GM20431 (cell line): ENCODE measurements around the gene SLC34A3.

ENCODE experiments used
- in situ Hi-C: fragments of 300-500 bp; cut with MseI, MboI; formaldehyde crosslinking; loops from one replicate; pipeline ENCODE4 v1.15.0; 2020; ENCODE audit warnings: low sequenced_read_pairs; ENCODE audit not compliant: unreplicated experiment

The SLC34A3 gene

DNA sequence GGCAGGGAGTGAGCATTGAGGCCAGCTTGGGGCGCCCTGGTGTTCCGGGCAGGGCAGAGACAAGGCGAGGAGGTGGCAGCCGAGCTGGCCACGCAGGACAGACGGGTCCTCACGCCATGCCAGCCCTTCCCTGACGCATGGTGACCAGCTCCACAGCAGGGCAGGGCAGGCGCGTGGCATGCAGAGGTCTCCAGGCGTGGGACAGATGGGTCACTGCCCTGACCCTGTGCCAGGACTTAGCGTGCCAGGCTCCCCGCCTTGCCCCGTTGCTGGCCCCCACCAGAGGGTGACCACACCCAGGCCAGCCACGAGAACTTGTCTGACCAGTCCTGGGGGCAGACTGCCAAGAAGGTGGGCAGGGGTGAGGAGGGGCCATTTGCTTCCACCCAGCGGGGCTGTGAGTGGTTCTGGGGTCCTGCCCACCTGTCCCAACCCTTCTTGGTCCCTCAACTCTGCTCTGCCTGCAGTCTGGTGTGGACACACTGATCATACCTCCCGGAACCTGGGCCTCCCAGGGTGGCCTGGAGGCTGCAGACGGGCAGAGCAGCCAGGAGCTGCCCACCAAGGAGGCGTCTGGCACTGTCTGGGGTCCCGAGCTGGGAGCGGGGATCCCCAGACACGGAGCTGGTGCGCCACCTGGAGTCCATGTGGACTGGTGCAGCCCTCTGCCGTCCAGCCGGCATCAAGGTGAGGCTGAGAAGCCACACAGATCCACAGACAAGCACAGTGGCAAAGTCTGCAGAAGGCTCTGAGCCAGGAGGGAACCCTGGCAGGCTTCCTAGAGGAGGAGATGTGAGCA lies 3.4 kb upstream of the SLC34A3 start, which contains the start of gene RNF224:
RNF224 (plus strand) TSS at position 449 of the 799 bp plus-strand sequence. CDS start 834 bp downstream, outside the sequence.
- in situ Hi-C loops = loop anchor here (10.0 kb wide), 1 partner anchor 102 kb away; no protein-coding TSS in a partner anchor

DNA sequence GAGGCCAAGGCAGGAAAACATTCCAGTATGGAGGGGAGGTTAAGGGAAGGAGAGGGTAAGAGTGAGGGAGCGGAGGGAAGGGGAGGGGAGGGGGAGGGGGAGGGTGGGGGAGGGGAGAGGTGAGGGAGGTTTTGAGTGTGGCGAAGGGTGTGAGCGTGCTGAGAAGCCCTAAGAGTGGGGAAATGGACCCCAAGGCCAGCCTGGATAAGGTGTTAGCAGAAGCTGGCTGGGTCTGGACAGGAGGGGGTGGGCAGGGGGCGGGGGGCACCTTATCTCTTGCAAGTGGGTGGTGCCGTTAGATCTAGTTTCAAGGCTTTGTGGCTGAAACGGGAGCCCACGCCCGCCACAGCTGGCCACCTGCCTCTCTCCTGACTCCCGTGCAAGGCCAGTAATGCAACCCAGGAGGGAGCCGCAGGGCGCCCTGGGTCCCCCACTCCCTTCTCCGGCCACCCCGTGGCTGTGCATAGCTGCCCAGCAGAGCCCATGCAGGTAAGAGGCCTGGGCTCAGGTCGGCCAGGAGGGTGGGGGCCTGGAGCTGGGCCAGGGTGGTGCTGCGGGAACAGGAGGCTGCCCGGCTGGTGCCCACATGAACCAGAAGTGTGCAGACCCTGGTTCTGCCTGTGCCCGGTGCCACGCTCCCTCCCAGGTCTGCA lies 2.7 kb upstream of the SLC34A3 start:
- in situ Hi-C loops = loop anchor here (10.0 kb wide), 1 partner anchor 103 kb away; no protein-coding TSS in a partner anchor

GRCh38 chr9:137228506-137228967 lies 2.2 kb upstream of the SLC34A3 start:
- in situ Hi-C loops = loop anchor here (10.0 kb wide), 1 partner anchor 104 kb away; no protein-coding TSS in a partner anchor

GRCh38 chr9:137228968-137229896 lies 1.5 kb upstream of the SLC34A3 start:
- in situ Hi-C loops = loop anchor here (10.0 kb wide), 1 partner anchor 104 kb away; no protein-coding TSS in a partner anchor

DNA sequence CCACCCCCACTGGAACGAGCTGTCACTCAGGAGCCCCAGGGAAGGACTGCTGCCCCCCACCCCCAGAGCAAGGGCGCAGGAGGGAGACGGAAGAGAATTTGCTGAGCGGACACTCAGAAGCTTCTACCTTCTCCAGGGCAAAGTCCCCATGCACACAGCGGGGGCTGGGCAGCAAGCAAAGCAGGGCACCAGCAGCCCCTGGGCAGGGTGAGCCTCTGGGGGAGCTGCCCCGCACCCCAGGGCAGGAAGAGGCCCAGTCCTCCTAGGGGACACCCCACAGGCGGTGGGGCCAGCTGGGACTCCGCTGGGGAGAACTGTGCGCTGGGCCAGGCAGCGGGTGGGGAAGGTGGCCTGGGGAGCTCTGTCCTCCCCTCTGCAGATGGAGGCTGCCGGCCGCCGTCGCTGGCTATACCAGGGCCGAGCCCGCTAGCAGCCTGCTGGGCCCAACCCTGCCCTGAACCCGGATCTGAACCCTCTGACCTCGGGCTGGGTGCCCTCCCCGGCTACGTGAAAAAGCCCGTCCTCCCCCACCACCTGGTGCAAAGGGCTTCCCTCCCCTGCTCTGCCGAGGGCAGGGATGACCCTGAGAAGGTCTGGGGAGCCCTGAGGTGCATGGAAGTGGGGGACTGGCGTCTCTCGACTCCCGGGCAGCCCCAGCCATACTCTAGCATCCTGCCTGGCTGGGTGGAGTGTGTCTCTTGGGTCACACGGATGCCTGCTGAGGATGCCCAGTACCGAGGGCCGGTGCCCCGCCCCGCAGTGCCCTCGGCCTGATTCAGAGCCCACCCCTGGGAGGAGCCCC lies 597 bp upstream of the SLC34A3 start:
- in situ Hi-C loops = loop anchor here (10.0 kb wide), 2 partner anchors 105 to 125 kb away; no protein-coding TSS in a partner anchor

DNA sequence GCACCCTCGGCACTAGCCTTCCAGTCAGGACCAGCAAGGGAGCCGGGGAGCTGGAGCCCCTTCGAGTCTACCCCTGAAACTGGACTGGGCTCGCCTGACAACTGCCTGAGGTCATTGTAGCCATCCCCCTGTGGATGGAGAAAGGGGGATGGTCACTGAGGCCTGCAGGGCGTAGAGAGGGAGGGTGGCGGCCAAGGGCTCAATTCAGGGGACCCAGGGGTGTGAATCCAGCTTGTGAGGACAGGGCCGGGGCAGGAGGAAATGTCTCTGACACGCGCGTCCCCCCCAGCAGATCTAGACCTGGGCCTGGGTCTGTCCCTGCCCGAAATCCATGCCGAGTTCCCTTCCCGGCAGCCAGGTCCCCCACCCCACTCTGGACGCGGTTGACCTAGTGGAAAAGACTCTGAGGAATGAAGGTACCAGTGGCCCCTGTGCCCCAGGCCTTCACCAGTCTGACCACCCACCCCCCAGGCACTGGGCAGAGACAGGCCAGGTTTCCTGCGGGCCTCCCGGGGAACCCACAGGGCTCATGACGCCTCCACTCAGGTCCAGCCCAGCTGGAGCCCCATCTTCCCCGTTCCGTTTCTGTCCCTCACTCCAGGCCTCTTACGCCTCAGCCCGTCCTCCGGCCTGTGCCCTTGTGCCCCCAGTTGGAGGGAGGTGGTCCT lies 805 bp downstream of the SLC34A3 start:
- in situ Hi-C loops = loop anchor here (10.0 kb wide), 1 partner anchor 127 kb away; no protein-coding TSS in a partner anchor

GRCh38 chr9:137232101-137232500 lies 1.4 kb downstream of the SLC34A3 start:
- in situ Hi-C loops = loop anchor here (10.0 kb wide), 1 partner anchor 127 kb away; no protein-coding TSS in a partner anchor

GRCh38 chr9:137232510-137232909 lies 1.8 kb downstream of the SLC34A3 start:
- in situ Hi-C loops = loop anchor here (10.0 kb wide), 1 partner anchor 128 kb away; no protein-coding TSS in a partner anchor

GRCh38 chr9:137233143-137233980 lies 2.7 kb downstream of the SLC34A3 start:
- in situ Hi-C loops = loop anchor here (10.0 kb wide), 1 partner anchor 129 kb away; no protein-coding TSS in a partner anchor

DNA sequence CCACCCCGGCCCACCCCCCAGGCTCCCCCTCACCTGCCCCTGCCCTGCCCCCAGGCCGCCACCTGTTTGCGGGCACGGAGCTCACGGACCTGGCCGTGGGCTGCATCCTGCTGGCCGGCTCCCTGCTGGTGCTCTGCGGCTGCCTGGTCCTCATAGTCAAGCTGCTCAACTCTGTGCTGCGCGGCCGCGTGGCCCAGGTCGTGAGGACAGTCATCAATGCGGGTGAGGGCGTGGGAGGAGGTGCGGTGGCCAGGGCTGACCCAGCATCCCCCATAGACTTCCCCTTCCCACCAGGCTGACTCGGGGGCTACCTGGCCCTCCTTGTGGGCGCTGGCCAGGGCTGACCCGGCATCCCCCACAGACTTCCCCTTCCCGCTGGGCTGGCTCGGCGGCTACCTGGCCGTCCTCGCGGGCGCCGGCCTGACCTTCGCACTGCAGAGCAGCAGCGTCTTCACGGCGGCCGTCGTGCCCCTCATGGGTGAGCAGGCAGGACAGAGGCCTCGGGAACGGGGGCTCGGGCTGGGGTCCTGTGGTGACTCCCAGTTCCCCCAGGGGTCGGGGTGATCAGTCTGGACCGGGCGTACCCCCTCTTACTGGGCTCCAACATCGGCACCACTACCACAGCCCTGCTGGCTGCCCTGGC lies 3.5 kb downstream of the SLC34A3 start:
- in situ Hi-C loops = loop anchor here (10.0 kb wide), 1 partner anchor 129 kb away; no protein-coding TSS in a partner anchor

- in situ Hi-C loops = loop anchor here (10.0 kb wide), 1 partner anchor 130 kb away; no protein-coding TSS in a partner anchor
Measured at GRCh38 chr9:137234758-137235423, 4.2 kb downstream of the SLC34A3 start.

DNA sequence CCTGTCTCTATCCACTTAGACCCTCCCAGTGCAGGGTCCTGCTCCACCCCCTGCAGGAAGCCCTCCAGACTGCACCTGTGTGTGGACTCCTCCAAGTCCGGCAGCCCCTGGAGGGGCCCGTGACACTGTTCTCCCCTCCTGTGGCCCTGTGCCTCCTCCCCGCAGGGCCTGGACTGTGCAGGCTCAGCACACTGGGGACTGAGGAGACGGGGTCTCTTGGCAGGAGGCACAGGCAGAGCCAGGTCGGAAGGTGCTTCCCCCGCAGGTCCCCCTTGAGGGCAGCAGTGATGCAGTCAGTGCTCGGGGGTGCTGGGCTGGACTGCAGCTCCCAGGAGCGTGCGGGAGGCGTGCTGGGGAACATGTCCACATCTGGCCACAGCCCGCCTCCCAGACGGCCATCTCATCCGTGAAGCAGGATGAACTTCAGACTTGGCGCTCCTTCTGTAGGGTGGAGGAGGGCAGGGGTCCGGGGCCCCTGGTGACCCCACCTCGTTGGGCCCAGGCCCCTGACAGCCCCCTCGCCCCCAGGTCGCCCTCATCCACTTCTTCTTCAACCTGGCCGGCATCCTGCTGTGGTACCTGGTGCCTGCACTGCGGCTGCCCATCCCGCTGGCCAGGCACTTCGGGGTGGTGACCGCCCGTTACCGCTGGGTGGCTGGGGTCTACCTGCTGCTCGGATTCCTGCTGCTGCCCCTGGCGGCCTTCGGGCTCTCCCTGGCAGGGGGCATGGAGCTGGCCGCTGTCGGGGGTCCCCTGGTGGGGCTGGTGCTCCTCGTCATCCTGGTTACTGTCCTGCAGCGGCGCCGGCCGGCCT lies 4.9 kb downstream of the SLC34A3 start:
- in situ Hi-C loops = loop anchor here (10.0 kb wide), 1 partner anchor 131 kb away; no protein-coding TSS in a partner anchor

GRCh38 chr9:137236238-137236935 lies 5.7 kb downstream of the SLC34A3 start:
- in situ Hi-C loops = loop anchor here (10.0 kb wide), 1 partner anchor 132 kb away; no protein-coding TSS in a partner anchor

DNA sequence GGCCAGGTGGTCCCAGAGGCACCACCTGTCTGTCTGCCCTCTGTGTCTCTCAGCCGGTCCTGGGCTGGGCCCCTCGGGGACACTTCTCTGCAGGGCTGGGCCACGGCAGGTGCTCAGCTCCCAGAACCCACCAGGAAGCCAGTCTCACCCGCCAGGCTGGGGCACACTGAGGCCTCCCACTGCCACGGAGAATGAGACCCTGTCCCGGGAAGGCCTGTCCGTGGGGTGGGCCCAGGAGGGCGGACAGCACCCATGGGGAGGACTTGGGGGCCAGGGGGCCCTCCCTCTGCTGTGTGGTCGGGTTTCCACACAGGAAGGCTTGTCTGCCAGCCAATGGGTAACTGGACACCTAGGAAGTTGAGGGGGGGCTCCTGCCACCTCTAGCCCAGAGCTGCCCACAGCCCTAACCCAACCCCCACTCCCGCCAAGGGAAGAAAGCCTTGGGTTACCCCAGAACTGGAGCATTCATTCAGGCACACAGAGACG lies 6.3 kb downstream of the SLC34A3 start:
- in situ Hi-C loops = loop anchor here (10.0 kb wide), 1 partner anchor 132 kb away; no protein-coding TSS in a partner anchor
